Loucy (cell line): ENCODE data around the gene FBXW8.

ENCODE experiments used
- H2AFZ ChIP-seq: fragments of 200-600 bp; sonication (generic); 2 replicates; pipeline ENCODE4 v1.6.0; 2016; ENCODE audit warnings: antibody characterized with exemption, mild to moderate bottlenecking, low read length, moderate library complexity
- H3F3A ChIP-seq: fragments of 200-600 bp; 2 replicates; pipeline ENCODE4 v1.6.0; 2016; ENCODE audit warnings: antibody characterized with exemption, low read depth, mild to moderate bottlenecking
- H3K27me3 ChIP-seq: fragments of 200-600 bp; sonication (generic); 2 replicates; pipeline ENCODE4 v1.6.1; 2014; ENCODE audit warnings: low read length, mild to moderate bottlenecking; ENCODE audit not compliant: insufficient read depth, poor library complexity, severe bottlenecking
- H3K36me3 ChIP-seq: fragments of 200-600 bp; sonication (generic); 2 replicates; pipeline ENCODE4 v1.6.1; 2016; ENCODE audit warnings: low read length; ENCODE audit not compliant: insufficient read depth
- H3K4me1 ChIP-seq: fragments of 200-600 bp; sonication (generic); 2 replicates; pipeline ENCODE4 v1.5.1; 2014; ENCODE audit warnings: low read length, mild to moderate bottlenecking; ENCODE audit not compliant: insufficient read depth, poor library complexity, severe bottlenecking
- H3K4me2 ChIP-seq: fragments of 200-600 bp; sonication (generic); 2 replicates; pipeline ENCODE4 v1.6.0; 2014; ENCODE audit warnings: antibody characterized with exemption, low read length, low read depth, mild to moderate bottlenecking; ENCODE audit not compliant: poor library complexity, severe bottlenecking
- H3K4me3 ChIP-seq: fragments of 200-600 bp; sonication (generic); 2 replicates; pipeline ENCODE4 v1.5.1; 2014; ENCODE audit warnings: low read length, mild to moderate bottlenecking, mixed read lengths; ENCODE audit not compliant: poor library complexity, severe bottlenecking
- H3K79me2 ChIP-seq: fragments of 200-600 bp; sonication (generic); 2 replicates; pipeline ENCODE4 v1.6.1; 2014; ENCODE audit warnings: low read length; ENCODE audit not compliant: insufficient read depth
- H3K9ac ChIP-seq: fragments of 200-600 bp; sonication (generic); 2 replicates; pipeline ENCODE4 v1.6.0; 2014; ENCODE audit warnings: mild to moderate bottlenecking, low read depth, low read length, moderate library complexity; ENCODE audit not compliant: poor library complexity, severe bottlenecking
- H3K9me2 ChIP-seq: fragments of 200-600 bp; sonication (generic); replicated peaks from 2 replicates; pipeline ENCODE4 v1.6.1; 2016; ENCODE audit warnings: low read depth, low read length, mixed read lengths
- H3K9me3 ChIP-seq: fragments of 200-600 bp; sonication (generic); 2 replicates; pipeline ENCODE4 v1.6.1; 2014; ENCODE audit warnings: mild to moderate bottlenecking, antibody characterized with exemption, low read length, low read depth; ENCODE audit not compliant: insufficient read depth
- H4K20me1 ChIP-seq: fragments of 200-600 bp; sonication (generic); 2 replicates; pipeline ENCODE4 v1.6.0; 2014; ENCODE audit warnings: antibody characterized with exemption, low read length, mild to moderate bottlenecking; ENCODE audit not compliant: insufficient read depth, poor library complexity, severe bottlenecking
- EZH2phosphoT487 ChIP-seq: fragments of 200-600 bp; IDR thresholded peaks from 2 replicates; pipeline ENCODE4 v1.6.1; 2018; ENCODE audit warnings: antibody characterized with exemption, mild to moderate bottlenecking, moderate library complexity, borderline replicate concordance
- TF ChIP-seq, protein P1 (sequence below): fragments of 200-600 bp; sonication (generic); conservative IDR thresholded peaks from 2 replicates; pipeline ENCODE4 v1.5.1; 2014; ENCODE audit warnings: mild to moderate bottlenecking, antibody characterized with exemption, low read length

FBXW8 gene

DNA sequence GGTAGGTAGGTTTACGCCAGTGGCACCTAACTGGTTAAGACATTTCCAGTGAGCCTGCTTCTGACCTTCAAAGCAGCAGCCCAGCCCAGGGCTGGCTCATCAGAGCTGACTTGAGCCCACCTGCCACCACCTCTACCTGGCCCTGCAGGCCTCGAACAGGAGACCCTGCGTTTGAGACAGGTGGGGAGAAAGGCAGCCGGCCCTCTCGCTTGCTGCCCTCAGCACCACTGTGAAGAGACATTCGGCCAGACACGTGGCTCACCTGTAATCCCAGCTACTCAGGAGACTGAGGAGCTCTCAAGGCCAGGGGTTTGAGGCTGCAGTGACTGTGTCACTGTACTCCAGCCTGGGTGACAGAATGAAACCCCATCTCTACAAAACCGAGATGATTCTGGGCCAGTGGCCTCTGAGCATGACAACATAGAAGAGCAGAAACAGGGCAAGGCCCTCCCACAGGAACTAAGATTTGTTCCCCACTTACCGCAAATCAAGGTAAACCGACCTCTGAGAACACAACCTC, 114.3 kb downstream of the FBXW8 start:
- Histone ChIP-seq H3K36me3 (peaks cover 38% of the 10 kb centered on the region; the same call in 1 of the 2 replicates), H4K20me1 (no peaks in the 10 kb centered on the region), H3K79me2 (no peaks in the 10 kb centered on the region), H3K4me2 (no peak overlapping the region), H2AFZ (no peak overlapping the region), H3K9ac (no peak overlapping the region), H3K27me3 (no peaks in the 10 kb centered on the region), H3K9me2 (no peaks in the 10 kb centered on the region), H3K4me1 (peaks cover 9% of the 10 kb centered on the region), H3K9me3 (no peaks in the 10 kb centered on the region), H3F3A (no peaks in the 10 kb centered on the region), H3K4me3 (no peak overlapping the region)
- TF ChIP-seq, protein P1, sequence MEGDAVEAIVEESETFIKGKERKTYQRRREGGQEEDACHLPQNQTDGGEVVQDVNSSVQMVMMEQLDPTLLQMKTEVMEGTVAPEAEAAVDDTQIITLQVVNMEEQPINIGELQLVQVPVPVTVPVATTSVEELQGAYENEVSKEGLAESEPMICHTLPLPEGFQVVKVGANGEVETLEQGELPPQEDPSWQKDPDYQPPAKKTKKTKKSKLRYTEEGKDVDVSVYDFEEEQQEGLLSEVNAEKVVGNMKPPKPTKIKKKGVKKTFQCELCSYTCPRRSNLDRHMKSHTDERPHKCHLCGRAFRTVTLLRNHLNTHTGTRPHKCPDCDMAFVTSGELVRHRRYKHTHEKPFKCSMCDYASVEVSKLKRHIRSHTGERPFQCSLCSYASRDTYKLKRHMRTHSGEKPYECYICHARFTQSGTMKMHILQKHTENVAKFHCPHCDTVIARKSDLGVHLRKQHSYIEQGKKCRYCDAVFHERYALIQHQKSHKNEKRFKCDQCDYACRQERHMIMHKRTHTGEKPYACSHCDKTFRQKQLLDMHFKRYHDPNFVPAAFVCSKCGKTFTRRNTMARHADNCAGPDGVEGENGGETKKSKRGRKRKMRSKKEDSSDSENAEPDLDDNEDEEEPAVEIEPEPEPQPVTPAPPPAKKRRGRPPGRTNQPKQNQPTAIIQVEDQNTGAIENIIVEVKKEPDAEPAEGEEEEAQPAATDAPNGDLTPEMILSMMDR, result no peak
- TF ChIP-seq EZH2phosphoT487, result no peak

DNA sequence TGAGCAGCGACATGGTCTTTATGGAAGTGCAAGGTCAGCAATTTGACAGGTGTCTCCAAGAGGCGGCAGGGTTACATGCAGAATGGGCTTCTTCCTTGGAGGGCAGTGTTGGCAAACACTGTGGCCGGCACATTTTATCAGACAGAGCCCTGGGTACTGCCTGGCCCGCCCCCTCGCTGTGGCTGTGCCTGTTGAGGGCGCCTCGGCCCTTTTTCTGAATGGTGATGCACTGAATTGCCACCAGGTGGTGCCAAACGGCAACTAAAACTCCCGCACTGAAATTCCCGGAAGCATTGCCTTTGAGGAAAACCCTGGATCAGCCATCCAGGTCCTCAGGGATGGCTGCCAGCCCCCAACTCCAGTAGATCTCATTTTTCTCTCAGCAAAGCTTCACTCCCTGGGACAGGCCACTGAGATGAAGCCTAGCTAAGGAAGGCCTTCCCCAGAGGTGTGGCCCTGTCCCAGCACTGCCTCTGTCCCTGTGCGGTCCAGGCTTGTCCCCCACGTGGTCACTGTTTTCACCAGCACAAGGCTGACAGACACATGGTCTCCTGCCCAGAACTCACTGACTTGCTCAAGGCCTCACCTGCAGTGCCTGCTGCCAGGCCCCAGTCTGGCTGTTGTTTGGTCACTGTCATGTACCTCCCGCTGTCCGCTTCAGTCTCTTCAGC, 114.9 kb downstream of the FBXW8 start:
- Histone ChIP-seq H3K9me2 (no peaks in the 10 kb centered on the region), H3K27me3 (no peaks in the 10 kb centered on the region), H3K9ac (peak overlapping the region; percentile 27), H3K4me3 (no peak overlapping the region), H3K4me1 (peaks cover 9% of the 10 kb centered on the region), H3K79me2 (no peaks in the 10 kb centered on the region), H4K20me1 (no peaks in the 10 kb centered on the region), H3K9me3 (no peaks in the 10 kb centered on the region), H3K4me2 (no peak overlapping the region), H2AFZ (no peak overlapping the region), H3F3A (no peaks in the 10 kb centered on the region), H3K36me3 (peaks cover 44% of the 10 kb centered on the region; the same call in 1 of the 2 replicates)
- TF ChIP-seq, protein P1, result peak; percentile 99
- TF ChIP-seq EZH2phosphoT487, result no peak

DNA sequence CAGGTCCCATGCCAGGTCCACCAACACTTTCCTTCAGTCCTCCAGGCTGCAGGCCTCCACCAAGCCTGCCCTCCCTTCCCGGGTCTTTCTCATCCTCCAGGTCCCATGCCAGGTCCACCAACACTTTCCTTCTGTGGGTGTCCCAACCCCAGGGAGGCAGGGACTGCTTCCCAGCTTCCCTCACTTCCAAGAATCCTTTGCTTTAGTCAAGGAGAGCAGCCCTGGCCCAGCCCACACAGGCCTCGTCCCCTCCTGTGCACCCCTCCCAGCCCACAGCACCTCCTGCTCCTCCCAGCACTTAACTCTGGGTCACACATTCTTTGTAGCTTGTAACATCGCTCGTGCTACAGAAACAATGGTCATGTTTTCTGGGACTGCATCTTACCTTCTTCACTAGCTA, 115.6 kb downstream of the FBXW8 start:
- Histone ChIP-seq H3K9ac (no peak overlapping the region), H3K9me2 (no peaks in the 10 kb centered on the region), H3K36me3 (peaks cover 49% of the 10 kb centered on the region; the same call in 1 of the 2 replicates), H3K4me2 (no peak overlapping the region), H3K4me1 (peaks cover 9% of the 10 kb centered on the region), H4K20me1 (no peaks in the 10 kb centered on the region), H2AFZ (no peak overlapping the region), H3K4me3 (no peak overlapping the region), H3F3A (no peaks in the 10 kb centered on the region), H3K27me3 (no peaks in the 10 kb centered on the region), H3K9me3 (no peaks in the 10 kb centered on the region), H3K79me2 (no peaks in the 10 kb centered on the region)
- TF ChIP-seq, protein P1, result no peak
- no peak for TF ChIP-seq EZH2phosphoT487
